Stimulated activated CD8-positive, alpha-beta memory T cell treated with anti-CD3 and anti-CD28 coated beads, Interleukin-2, amount 100 ng/mL, for 48 hours (primary cell): ENCODE data around the gene NUDT4.
"Not testable (repeated sequence)": the region's sequence is repeated elsewhere in the genome, so short reads cannot be mapped to it uniquely, and the experiment has no call there.

Source experiments
- DNase-seq, 2 donors: peaks; one replicate each; pipeline ENCODE4 v3.0.0-alpha.2; 2020; ENCODE audit warnings: low read depth in 2 of 2

Gene NUDT4

DNA sequence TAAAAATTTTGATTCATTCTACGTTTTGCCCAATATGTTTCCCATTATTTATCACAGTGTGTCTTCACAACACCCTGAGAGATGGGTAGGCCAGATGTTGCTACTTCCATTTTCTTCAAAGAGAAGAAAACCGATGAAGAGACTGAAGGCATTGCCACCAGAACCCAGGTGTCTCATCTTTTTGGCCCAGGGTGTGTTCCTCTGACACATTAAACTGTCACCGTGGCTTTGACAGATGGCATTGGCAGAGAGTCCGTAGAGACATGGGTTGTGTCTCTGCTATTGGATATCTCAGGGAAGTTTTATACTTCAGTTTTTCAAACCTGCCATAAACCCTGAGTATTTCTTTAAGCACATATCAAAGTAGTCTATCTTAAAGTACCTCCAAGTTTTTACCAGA is 11.3 kb upstream of the NUDT4 start:
- DNase-seq, result no peak

GRCh38 chr12:93368766-93369165 is 9.0 kb upstream of the NUDT4 start:
- no peak for DNase-seq

DNA sequence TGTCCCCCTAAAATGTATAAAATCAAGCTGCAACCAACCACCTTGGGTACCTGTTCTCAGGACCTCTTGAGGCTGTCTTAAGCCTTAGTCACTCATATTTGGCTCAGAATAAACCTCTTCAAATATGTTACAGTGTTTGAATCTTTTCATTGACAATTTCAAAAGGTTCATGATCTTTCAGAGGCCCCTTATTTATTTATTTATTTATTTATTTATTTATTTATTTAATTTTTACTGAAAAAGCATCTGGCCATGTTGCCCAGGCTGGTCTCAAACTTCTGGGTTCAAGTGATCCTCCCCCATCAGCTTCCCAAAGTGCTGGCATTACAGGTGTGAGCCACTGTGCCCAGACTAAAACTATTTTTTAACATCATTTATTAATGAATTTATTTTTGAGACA is 8.2 kb upstream of the NUDT4 start:
- DNase-seq, result no peak

GRCh38 chr12:93370947-93371346 is 6.8 kb upstream of the NUDT4 start:
- DNase-seq, result no peak

DNA sequence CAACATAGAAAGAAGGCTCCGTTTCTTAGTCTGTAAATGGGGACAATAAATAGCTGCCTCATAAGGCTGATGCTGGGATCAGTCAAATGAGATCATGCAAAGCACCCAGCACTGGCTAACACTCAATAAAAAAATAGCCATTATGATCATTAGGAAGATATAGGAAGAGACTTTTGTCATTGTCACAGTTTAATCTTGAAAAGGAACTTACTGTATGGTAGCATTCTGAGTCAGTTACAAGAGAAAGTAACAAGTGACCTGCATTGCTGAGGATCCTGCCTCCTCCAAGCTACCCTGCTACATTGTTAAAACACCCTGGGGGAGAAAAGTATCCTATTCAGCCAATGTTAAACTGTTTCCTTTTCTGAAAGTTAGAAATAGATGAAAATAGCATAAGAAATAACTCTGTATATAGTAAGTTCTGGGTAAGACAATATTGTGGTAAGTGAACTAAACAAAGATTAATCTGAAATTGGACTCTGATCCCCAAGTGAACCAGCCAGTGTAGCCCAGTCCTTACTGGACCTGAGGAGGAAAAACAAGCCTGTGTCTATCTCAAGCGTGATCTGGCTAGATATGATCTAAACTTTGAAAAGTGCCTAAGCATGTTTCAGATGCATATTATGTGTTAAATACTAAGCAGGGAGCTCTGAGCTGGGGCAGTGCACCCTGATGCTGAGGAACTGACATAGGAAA is 3.6 kb upstream of the NUDT4 start:
- no peak for DNase-seq

DNA sequence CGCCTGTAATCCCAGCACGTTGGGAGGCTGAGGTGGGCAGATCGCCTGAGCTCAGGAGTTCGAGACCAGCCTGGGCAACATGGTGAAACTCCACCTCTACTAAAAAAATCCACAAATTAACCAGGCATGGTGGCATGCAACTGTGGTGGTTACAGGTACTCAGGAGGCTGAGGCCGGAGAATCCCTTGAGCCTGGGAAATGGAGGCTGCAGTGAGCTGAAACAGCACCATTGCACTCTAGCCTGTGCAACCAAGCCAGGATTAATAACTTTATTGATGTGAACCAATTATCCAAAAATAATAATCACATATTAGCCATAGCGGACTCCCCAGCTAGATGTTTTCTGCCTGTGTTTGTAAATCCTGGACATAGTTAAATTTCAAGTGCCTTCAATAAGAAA is 1.8 kb upstream of the NUDT4 start:
- DNase-seq, result no peak

GRCh38 chr12:93376436-93377251 is 1.1 kb upstream of the NUDT4 start:
- no peak for DNase-seq

- DNase-seq, result peak; percentile 28 to 29
Measured at GRCh38 chr12:93378196-93378997, 672 bp downstream of the NUDT4 start.

GRCh38 chr12:93378998-93379325 is 1.2 kb downstream of the NUDT4 start:
- DNase-seq, result no peak

GRCh38 chr12:93379326-93379980 is 1.7 kb downstream of the NUDT4 start:
- DNase-seq, result no peak

- no peak for DNase-seq
Measured at GRCh38 chr12:93379981-93380361, 2.2 kb downstream of the NUDT4 start.

DNA sequence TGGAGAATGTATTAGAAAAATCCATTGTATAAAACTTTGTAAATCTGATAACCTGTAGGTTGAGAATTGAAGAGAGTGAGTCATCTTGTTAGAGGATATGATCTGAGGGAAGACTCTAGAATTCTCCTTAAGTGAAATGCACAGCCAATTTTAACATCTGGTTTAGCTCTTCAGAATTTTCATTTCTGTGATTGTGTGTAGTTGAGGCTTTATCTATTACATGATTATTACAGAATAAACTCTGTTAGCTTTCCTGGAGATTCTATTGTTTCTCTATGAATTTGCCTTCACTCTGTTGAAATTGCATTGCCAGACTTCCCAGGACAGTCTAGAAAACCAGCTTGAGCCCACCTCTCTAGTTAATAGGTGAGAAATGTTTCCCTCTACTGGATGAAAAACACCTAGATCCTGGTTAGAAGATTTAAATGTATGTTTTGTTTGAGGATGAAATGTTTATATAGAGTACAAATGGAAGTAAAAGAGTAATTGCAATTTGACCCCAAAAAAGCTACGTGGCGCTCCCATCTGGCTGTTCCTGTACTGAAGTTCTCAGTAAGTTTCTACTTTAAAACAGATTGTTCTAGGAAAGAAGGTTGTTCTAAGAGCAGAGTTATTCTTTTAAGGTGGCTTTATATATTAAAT is 2.9 kb downstream of the NUDT4 start:
- DNase-seq, result no peak

DNA sequence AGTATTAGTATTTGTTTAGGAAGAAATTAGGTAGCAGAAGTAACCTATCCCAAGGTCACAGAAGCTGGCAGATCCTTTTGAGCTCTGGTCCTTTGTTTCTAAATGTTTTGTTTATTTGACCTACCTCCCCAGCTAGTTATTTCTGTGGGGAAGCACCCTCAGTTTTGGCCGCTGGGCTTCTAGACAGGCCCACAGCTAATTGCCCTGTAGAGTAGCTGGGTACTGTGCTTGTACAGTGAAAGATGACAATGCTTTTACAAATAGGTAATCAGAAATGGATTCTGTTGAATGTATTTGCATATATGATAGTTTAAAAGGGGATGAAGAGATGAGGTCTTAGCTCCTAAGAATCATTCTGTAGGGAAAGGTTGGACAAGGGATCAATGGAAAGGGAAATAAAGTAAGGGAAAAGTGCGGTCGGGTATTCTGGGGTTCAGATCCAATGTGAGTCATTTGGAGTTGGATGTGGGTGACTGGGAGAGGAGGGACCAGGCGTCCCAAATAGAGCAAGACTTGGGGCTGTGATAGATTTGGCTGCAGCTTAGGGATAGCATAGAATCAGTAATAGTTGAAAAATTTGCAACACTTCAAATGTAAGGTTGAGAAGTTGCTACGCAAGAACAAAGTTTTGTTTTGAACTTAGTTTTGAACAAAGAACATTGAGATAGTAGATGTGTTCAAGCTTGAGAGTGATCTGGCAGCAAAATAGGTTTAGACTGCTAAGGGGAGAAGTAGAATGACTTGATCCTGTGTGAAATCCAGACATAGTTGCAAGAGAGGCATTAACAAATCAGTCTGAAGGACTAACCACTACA is 3.6 kb downstream of the NUDT4 start:
- DNase-seq, result no peak

GRCh38 chr12:93381976-93382437 is 4.3 kb downstream of the NUDT4 start:
- DNase-seq, result not testable (repeated sequence)

- DNase-seq, result peak; percentile 22 to 56
Measured at GRCh38 chr12:93387780-93388179, 10.1 kb downstream of the NUDT4 start.

DNA sequence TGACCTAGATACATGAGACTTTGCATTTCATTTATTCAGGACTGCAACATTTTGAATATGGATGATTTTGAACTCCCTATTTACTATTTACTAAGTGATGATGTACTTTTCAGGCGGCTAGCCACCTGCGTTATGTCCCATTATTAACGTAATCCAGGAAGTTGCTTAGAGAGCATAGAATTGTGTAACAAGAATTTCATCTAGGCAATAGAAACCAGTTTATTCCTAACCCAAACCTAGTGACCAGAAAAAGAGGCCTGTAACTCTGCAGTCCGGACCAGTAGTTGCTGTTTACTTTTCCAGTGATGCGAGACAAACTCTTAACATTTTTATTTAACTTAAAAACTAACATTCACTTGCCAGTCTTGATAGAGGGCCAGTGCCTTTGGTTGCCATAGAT is 12.3 kb downstream of the NUDT4 start:
- no peak for DNase-seq

GRCh38 chr12:93390549-93391297 is 13.0 kb downstream of the NUDT4 start:
- DNase-seq, result no peak

DNA sequence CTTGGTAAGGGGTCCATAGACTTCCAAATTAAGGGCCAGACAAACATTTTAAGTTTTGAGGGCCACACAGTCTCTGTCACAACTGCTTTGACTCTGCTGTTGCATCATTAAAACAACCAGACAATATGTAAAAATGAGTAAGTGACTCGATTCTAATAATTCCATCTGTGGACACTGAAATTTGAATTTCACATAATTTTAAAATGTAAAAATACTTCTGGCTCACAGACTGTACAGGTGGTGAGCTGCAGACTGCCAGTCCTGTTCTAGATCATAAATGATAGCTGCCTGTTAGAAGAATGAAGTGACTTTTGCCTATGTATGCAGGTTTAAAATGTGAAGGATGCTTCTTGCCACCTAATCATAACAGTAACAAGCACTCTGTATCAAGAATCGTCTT is 15.7 kb downstream of the NUDT4 start:
- no peak for DNase-seq

DNA sequence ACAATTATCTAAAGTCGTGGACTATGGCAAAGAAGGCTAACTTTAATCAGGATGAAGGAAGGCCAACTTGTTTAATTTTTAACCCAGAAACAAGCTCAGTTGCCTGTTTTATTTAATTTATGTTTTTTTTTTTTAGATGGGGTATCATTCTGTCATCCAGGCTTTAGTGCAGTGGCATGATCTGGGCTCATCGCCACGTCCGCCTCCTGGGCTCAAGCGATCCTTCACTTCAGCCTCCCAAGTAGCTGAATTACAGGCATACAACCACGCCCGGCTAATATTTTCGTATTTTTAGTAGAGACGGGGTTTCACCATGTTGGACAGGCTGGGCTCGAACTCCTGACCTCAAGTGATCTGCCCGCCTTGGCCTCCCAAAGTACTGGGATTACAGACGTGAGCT is 19.7 kb downstream of the NUDT4 start:
- no peak for DNase-seq
